GM12875 (cell line): ENCODE data around the gene GUCA1A.

Experiments
- H3K4me3 ChIP-seq: one replicate; pipeline ENCODE4 v1.5.1; 2011; ENCODE audit warnings: low read depth, low read length, control low read depth
- CTCF ChIP-seq: IDR thresholded peaks from 2 replicates; pipeline ENCODE4 v1.5.1; 2011; ENCODE audit warnings: low read depth, mild to moderate bottlenecking, control low read depth, inconsistent platforms, low read length, moderate library complexity, borderline replicate concordance; ENCODE audit not compliant: insufficient read depth

The GUCA1A gene

GRCh38 chr6:42131531-42131930 lies 41.6 kb upstream of the GUCA1A start:
- no peak overlapping the region for H3K4me3 ChIP-seq
- TF ChIP-seq CTCF = no peak

- TF ChIP-seq CTCF = no peak
- H3K4me3 ChIP-seq = no peak overlapping the region
Observed at GRCh38 chr6:42133926-42134325, 39.2 kb upstream of the GUCA1A start.

GRCh38 chr6:42135161-42135560 lies 38.0 kb upstream of the GUCA1A start:
- H3K4me3 ChIP-seq = no peak overlapping the region
- TF ChIP-seq CTCF = no peak

GRCh38 chr6:42135722-42136121 lies 37.4 kb upstream of the GUCA1A start:
- no peak for TF ChIP-seq CTCF
- no peak overlapping the region for H3K4me3 ChIP-seq

- no peak overlapping the region for H3K4me3 ChIP-seq
- peak; percentile 41; the same call in 1 of the 2 replicates for TF ChIP-seq CTCF
Observed at GRCh38 chr6:42136508-42137193, 36.5 kb upstream of the GUCA1A start.

- TF ChIP-seq CTCF = no peak
- H3K4me3 ChIP-seq = no peak overlapping the region
Observed at GRCh38 chr6:42137194-42137753, 35.9 kb upstream of the GUCA1A start.

- H3K4me3 ChIP-seq = no peak overlapping the region
- TF ChIP-seq CTCF = no peak
Observed at GRCh38 chr6:42138190-42138589, 35.0 kb upstream of the GUCA1A start.
